Keratinocyte (primary cell): ENCODE results near the gene SPTBN5.

Experiments
- CTCF ChIP-seq, 3 experiments: IDR thresholded peaks in 1 of 3; conservative IDR thresholded peaks in 1 of 3; optimal IDR thresholded peaks in 1 of 3; 2 replicates in 2 of 3; 3 replicates in 1 of 3; pipeline versions ENCODE3 to v1.5.1; 2011; ENCODE audit warnings: low read length in 3 of 3, mild to moderate bottlenecking in 3 of 3, moderate library complexity in 2 of 3, control low read depth in 1 of 3, inconsistent platforms in 1 of 3; ENCODE audit not compliant: insufficient read depth in 2 of 3; ENCODE audit errors: extremely low read depth in 1 of 3
- EZH2 ChIP-seq: IDR thresholded peaks from one replicate; pipeline ENCODE4 v1.6.1; 2012; ENCODE audit warnings: inconsistent platforms, mild to moderate bottlenecking, low read length, moderate library complexity

GRCh38 chr15:41936649-41937567, 43.1 kb upstream of the SPTBN5 start:
- no peak for TF ChIP-seq CTCF (optimal IDR thresholded peaks at IDR 0.05 in 1 of 3, IDR thresholded peaks at IDR 0.05 in 1 of 3, conservative IDR thresholded peaks at IDR 0.05 in 1 of 3; ENCODE audit: extremely low read depth in 1 of 3, insufficient read depth in 2 of 3, low read length in 3 of 3)
- TF ChIP-seq EZH2, result no peak
